Hepatocyte (in vitro differentiated cells): Measurements from ENCODE around the gene FRMD7. TPM values are rescaled to one million over a fixed set of nuclear protein-coding genes. Genes with fewer than 3 reads are reported as not detected.
"Not testable (repeated sequence)": the region's sequence is repeated elsewhere in the genome, so short reads cannot be mapped to it uniquely, and the experiment has no call there.

Experiments used
- DNase-seq: peaks from one replicate; pipeline ENCODE4 v3.0.0-alpha.2; 2016; ENCODE audit warnings: low spot score
- H2AFZ ChIP-seq: fragments of 200-600 bp; sonication (generic); 2 replicates; pipeline ENCODE4 v1.6.0; 2016; ENCODE audit warnings: antibody characterized with exemption, mild to moderate bottlenecking
- H3K27ac ChIP-seq: fragments of 200-600 bp; sonication (generic); 2 replicates; pipeline ENCODE4 v1.5.1; 2016; ENCODE audit warnings: mild to moderate bottlenecking
- H3K27me3 ChIP-seq: fragments of 200-600 bp; sonication (generic); 2 replicates; pipeline ENCODE4 v1.6.1; 2016
- H3K36me3 ChIP-seq: fragments of 200-600 bp; sonication (generic); replicated peaks from 2 replicates; pipeline ENCODE4 v1.5.1; 2016; ENCODE audit warnings: low read depth; ENCODE audit not compliant: insufficient read depth
- H3K4me1 ChIP-seq: fragments of 200-600 bp; sonication (generic); 2 replicates; pipeline ENCODE4 v1.5.1; 2016; ENCODE audit warnings: mild to moderate bottlenecking, moderate library complexity; ENCODE audit not compliant: insufficient read depth
- H3K4me2 ChIP-seq: fragments of 200-600 bp; sonication (generic); 2 replicates; pipeline ENCODE4 v1.6.0; 2016
- H3K4me3 ChIP-seq: fragments of 200-600 bp; sonication (generic); 2 replicates; pipeline ENCODE4 v1.5.1; 2016; ENCODE audit warnings: mild to moderate bottlenecking
- H3K79me2 ChIP-seq: fragments of 200-600 bp; sonication (generic); 2 replicates; pipeline ENCODE4 v1.6.0; 2017; ENCODE audit warnings: mild to moderate bottlenecking
- H3K9me2 ChIP-seq: fragments of 200-600 bp; sonication (generic); replicated peaks from 2 replicates; pipeline ENCODE4 v1.6.0; 2017; ENCODE audit warnings: mild to moderate bottlenecking; ENCODE audit not compliant: insufficient read depth
- H3K9me3 ChIP-seq: fragments of 200-600 bp; sonication (generic); 2 replicates; pipeline ENCODE4 v1.5.1; 2016; ENCODE audit warnings: low read depth, mild to moderate bottlenecking
- H4K20me1 ChIP-seq: fragments of 200-600 bp; sonication (generic); 2 replicates; pipeline ENCODE4 v1.6.0; 2016; ENCODE audit warnings: mild to moderate bottlenecking; ENCODE audit not compliant: insufficient read depth, poor library complexity, severe bottlenecking
- CTCF ChIP-seq: fragments of 200-600 bp; sonication (generic); IDR thresholded peaks from 2 replicates; pipeline ENCODE4 v1.5.1; 2016; ENCODE audit warnings: antibody characterized with exemption, mild to moderate bottlenecking; ENCODE audit not compliant: poor library complexity
- EZH2 ChIP-seq: fragments of 200-600 bp; sonication (generic); IDR thresholded peaks from 2 replicates; pipeline ENCODE4 v1.6.1; 2016; ENCODE audit warnings: antibody characterized with exemption, mild to moderate bottlenecking, borderline replicate concordance
- EZH2phosphoT487 ChIP-seq: fragments of 200-600 bp; sonication (generic); IDR thresholded peaks from one replicate; pipeline ENCODE4 v1.6.1; 2018; ENCODE audit warnings: antibody characterized with exemption, mild to moderate bottlenecking, low read depth, moderate library complexity; ENCODE audit not compliant: unreplicated experiment, severe bottlenecking
- WGBS: methylation state at CpG from one replicate; pipeline ENCODE4 v1.1.6; 2016; ENCODE audit warnings: low lambda C conversion rate; ENCODE audit errors: missing lambda C conversion rate; 5-methylcytosine and 5-hydroxymethylcytosine counted together
- polyA plus RNA-seq: library from polyadenylated mRNA; unstranded; fragments of >200 nt; fragmentation: Nextera tagmentation; extraction: Ambion mirVana; gene quantifications from 2 replicates; pipeline ENCODE4 v1.2.1, GENCODE V29; 2016
- total RNA-seq: library from RNA; depleted of rRNA; stranded (reverse); fragments of >200 nt; gene quantifications from 2 replicates; pipeline ENCODE4 v1.2.3, GENCODE V29; 2014

Gene FRMD7
- total and polyA plus RNA-seq, 2 experiments from 2014 or later: not detected

- no peak overlapping the region for H3K4me3 ChIP-seq
- TF ChIP-seq CTCF: no peak
- no peak for TF ChIP-seq EZH2phosphoT487
- TF ChIP-seq EZH2: no peak
Observed at GRCh38 chrX:132171478-132171877, 43.7 kb upstream of the FRMD7 start.

GRCh38 chrX:132169554-132169953, 41.7 kb upstream of the FRMD7 start:
- H4K20me1 ChIP-seq: no peaks in the 10 kb centered on the region
- no peak overlapping the region for H3K4me2 ChIP-seq
- 46% methylated on average over 3 of the region's 3 CpGs for WGBS
- H3K9me3 ChIP-seq: no peaks in the 10 kb centered on the region
- no peak overlapping the region for H3K27ac ChIP-seq
- no peaks in the 10 kb centered on the region for H3K79me2 ChIP-seq
- no peak overlapping the region for H2AFZ ChIP-seq
- no peaks in the 10 kb centered on the region for H3K9me2 ChIP-seq
- no peak overlapping the region for H3K4me3 ChIP-seq
- no peak for DNase-seq
- H3K4me1 ChIP-seq: no peaks in the 10 kb centered on the region
- no peaks in the 10 kb centered on the region for H3K36me3 ChIP-seq
- no peaks in the 10 kb centered on the region for H3K27me3 ChIP-seq
- no peak for TF ChIP-seq CTCF
- TF ChIP-seq EZH2phosphoT487: no peak
- TF ChIP-seq EZH2: no peak

More at GRCh38 chrX:132171478-132171877, 43.7 kb upstream of the FRMD7 start:
- DNase-seq: no peak
- no peak overlapping the region for H3K4me2 ChIP-seq
- H2AFZ ChIP-seq: no peak overlapping the region
- no peak overlapping the region for H3K27ac ChIP-seq
- H3K27me3 ChIP-seq: no peaks in the 10 kb centered on the region
- H3K4me1 ChIP-seq: no peaks in the 10 kb centered on the region
- 64% methylated on average over 3 of the region's 3 CpGs for WGBS
- H3K79me2 ChIP-seq: no peaks in the 10 kb centered on the region
- no peaks in the 10 kb centered on the region for H3K9me3 ChIP-seq
- no peaks in the 10 kb centered on the region for H4K20me1 ChIP-seq
- H3K36me3 ChIP-seq: no peaks in the 10 kb centered on the region
- H3K9me2 ChIP-seq: no peaks in the 10 kb centered on the region

GRCh38 chrX:132165651-132166050, 37.8 kb upstream of the FRMD7 start:
- Histone ChIP-seq H3K27ac (no peak overlapping the region), H4K20me1 (no peaks in the 10 kb centered on the region), H3K9me2 (no peaks in the 10 kb centered on the region), H2AFZ (no peak overlapping the region), H3K4me3 (no peak overlapping the region), H3K36me3 (no peaks in the 10 kb centered on the region), H3K4me2 (no peak overlapping the region), H3K4me1 (no peaks in the 10 kb centered on the region), H3K27me3 (no peaks in the 10 kb centered on the region), H3K79me2 (no peaks in the 10 kb centered on the region), H3K9me3 (no peaks in the 10 kb centered on the region)
- TF ChIP-seq CTCF: no peak
- TF ChIP-seq EZH2: no peak
- no peak for TF ChIP-seq EZH2phosphoT487
- DNase-seq: no peak

GRCh38 chrX:132165005-132165404, 37.2 kb upstream of the FRMD7 start:
- no peaks in the 10 kb centered on the region for H3K9me3 ChIP-seq
- no peak for DNase-seq
- H3K4me3 ChIP-seq: no peak overlapping the region
- no peak overlapping the region for H2AFZ ChIP-seq
- H3K27me3 ChIP-seq: no peaks in the 10 kb centered on the region
- H3K79me2 ChIP-seq: no peaks in the 10 kb centered on the region
- H4K20me1 ChIP-seq: no peaks in the 10 kb centered on the region
- TF ChIP-seq CTCF: no peak
- no peak for TF ChIP-seq EZH2
- no peak for TF ChIP-seq EZH2phosphoT487
- no peaks in the 10 kb centered on the region for H3K9me2 ChIP-seq
- H3K27ac ChIP-seq: no peak overlapping the region
- H3K4me2 ChIP-seq: no peak overlapping the region
- no peaks in the 10 kb centered on the region for H3K4me1 ChIP-seq
- no peaks in the 10 kb centered on the region for H3K36me3 ChIP-seq

GRCh38 chrX:132163094-132163493, 35.3 kb upstream of the FRMD7 start:
- not testable (repeated sequence) for H3K27ac ChIP-seq, H4K20me1 ChIP-seq, H3K9me3 ChIP-seq, H3K27me3 ChIP-seq, H3K4me1 ChIP-seq, H3K36me3 ChIP-seq, H3K4me3 ChIP-seq, H3K4me2 ChIP-seq, H3K79me2 ChIP-seq, H3K9me2 ChIP-seq, H2AFZ ChIP-seq, DNase-seq
- WGBS: 73% methylated on average over 3 of the region's 3 CpGs
